HEK293T (cell line): ENCODE data around the gene TMEM183A.

Experiments used
- CTCF ChIA-PET: fragments of 350-600 bp; formaldehyde crosslinking; extraction: SDS; loops from one replicate; lab custom pipeline; 2021; ENCODE audit warnings: antibody characterized with exemption, inconsistent platforms; lab: Yijun Ruan, JAX
- POLR2A ChIA-PET: fragments of 350-600 bp; formaldehyde crosslinking; extraction: SDS; loops from one replicate; lab custom pipeline; 2020; ENCODE audit warnings: antibody characterized with exemption, inconsistent platforms; lab: Yijun Ruan, JAX
- DNase-seq: peaks from one replicate; pipeline ENCODE4 v3.0.0; 2012; ENCODE audit warnings: mixed read lengths; ENCODE audit errors: extremely low spot score
- ARNT ChIP-seq: fragments of 450-650 bp; IDR thresholded peaks from 2 replicates; pipeline ENCODE4 v1.6.1; 2017; ENCODE audit warnings: mild to moderate bottlenecking
- BHLHE40 ChIP-seq: fragments of 450-650 bp; IDR thresholded peaks from 2 replicates; pipeline ENCODE4 v1.6.1; 2016; ENCODE audit warnings: mild to moderate bottlenecking, moderate library complexity, borderline replicate concordance
- CTBP1 ChIP-seq: fragments of 450-650 bp; IDR thresholded peaks from 2 replicates; pipeline ENCODE4 v1.6.1; 2016; ENCODE audit warnings: borderline replicate concordance
- ELF4 ChIP-seq: fragments of 450-650 bp; IDR thresholded peaks from 2 replicates; pipeline ENCODE4 v1.6.1; 2017; ENCODE audit warnings: antibody characterized with exemption
- FOXA1 ChIP-seq: fragments of 450-650 bp; IDR thresholded peaks from 2 replicates; pipeline ENCODE4 v1.6.1; 2016; ENCODE audit warnings: mild to moderate bottlenecking
- FOXK2 ChIP-seq: fragments of 450-650 bp; IDR thresholded peaks from 2 replicates; pipeline ENCODE4 v1.6.1; 2016; ENCODE audit warnings: mild to moderate bottlenecking
- FOXM1 ChIP-seq: fragments of 450-650 bp; IDR thresholded peaks from 2 replicates; pipeline ENCODE4 v1.6.1; 2017; ENCODE audit warnings: mild to moderate bottlenecking, borderline replicate concordance
- HDGF ChIP-seq: fragments of 450-650 bp; IDR thresholded peaks from 2 replicates; pipeline ENCODE4 v1.6.1; 2017; ENCODE audit warnings: antibody characterized with exemption, borderline replicate concordance
- L3MBTL2 ChIP-seq: fragments of 450-650 bp; conservative IDR thresholded peaks from 2 replicates; pipeline ENCODE4 v1.6.1; 2016; ENCODE audit warnings: mild to moderate bottlenecking
- LEF1 ChIP-seq: fragments of 450-650 bp; IDR thresholded peaks from 2 replicates; pipeline ENCODE4 v1.6.1; 2017; ENCODE audit warnings: mild to moderate bottlenecking, borderline replicate concordance
- NFRKB ChIP-seq: fragments of 450-650 bp; IDR thresholded peaks from 2 replicates; pipeline ENCODE4 v1.6.1; 2016; ENCODE audit warnings: mild to moderate bottlenecking, moderate library complexity
- PKNOX1 ChIP-seq: fragments of 450-650 bp; IDR thresholded peaks from 2 replicates; pipeline ENCODE4 v1.6.1; 2016
- SP1 ChIP-seq: fragments of 450-650 bp; IDR thresholded peaks from 2 replicates; pipeline ENCODE4 v1.6.1; 2017
- SUZ12 ChIP-seq: fragments of 450-650 bp; IDR thresholded peaks from 2 replicates; pipeline ENCODE4 v1.6.1; 2016; ENCODE audit warnings: mild to moderate bottlenecking
- TARDBP ChIP-seq: fragments of 450-650 bp; IDR thresholded peaks from 2 replicates; pipeline ENCODE4 v1.6.1; 2016
- ZNF384 ChIP-seq: fragments of 450-650 bp; IDR thresholded peaks from 2 replicates; pipeline ENCODE4 v1.6.1; 2016

Gene TMEM183A

DNA sequence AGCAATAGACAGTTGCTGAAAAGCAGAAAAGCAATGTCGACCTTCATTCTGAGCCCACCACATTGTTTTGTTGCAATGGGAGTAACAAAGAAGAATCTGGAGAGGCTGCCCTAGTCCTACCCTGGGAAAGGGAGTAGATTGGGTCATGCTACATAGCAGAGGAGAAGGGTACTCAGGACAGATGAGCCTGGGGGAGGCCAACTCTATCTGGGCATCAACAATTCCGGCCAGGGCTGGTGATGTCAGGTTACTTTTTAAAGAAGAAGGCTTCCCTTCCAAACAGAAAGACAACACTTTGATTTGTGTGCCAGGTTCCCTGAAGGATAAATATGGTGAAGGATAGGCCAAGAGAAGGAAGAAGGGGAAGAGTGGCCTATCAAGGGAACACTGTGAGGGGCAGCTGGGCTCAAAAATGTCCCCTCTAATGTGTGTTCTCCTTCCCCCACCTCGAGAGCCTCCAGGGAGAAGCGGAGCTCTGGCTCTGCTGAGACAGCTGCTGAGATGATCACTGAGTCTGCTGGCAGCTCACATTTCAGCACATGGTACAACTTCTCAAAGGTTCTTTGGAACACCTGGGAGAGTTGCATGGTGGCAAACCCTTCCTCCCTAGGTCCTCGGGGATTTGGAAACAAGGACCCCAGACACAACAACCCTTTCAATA, 45.8 kb upstream of the TMEM183A start:
- POLR2A ChIA-PET, result no interaction called here
- no peak for DNase-seq
- TF ChIP-seq L3MBTL2 (no peak), HDGF (no peak), BHLHE40 (no peak), FOXA1 (no peak), LEF1 (no peak), ARNT (no peak), FOXM1 (no peak), ELF4 (no peak), NFRKB (no peak), FOXK2 (no peak), SUZ12 (no peak), CTBP1 (no peak), TARDBP (no peak), ZNF384 (no peak), PKNOX1 (no peak), SP1 (no peak)
- CTCF ChIA-PET, result no interaction called here

DNA sequence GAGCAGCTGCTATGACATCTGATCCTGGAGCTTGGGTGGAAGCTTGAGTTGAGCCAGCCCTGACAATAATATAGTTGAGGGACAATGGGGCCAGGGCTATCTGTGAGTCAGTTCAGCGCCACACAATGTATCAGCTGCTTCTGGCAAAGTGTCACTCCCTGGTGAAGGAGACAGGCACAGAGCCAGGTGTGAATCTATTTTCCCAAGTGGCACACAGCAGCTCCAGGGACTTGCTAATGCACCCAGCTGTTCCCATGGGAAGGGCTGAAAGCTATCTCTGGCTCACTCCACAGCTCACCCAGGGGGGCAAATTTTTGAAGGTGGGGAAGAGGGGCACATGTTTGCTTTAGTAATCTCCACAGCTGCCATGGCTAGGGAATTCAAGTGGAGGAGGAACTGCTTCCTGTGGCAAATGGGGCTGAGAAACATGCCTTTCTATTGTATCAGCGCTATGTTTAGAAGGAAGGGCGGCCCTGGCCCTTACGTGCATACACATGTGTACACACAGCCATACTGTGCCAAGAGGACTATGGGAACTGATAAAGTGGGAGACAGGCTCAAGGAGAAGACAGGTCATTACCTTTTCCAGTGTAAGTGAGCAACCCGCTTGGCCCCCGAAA, 42.3 kb upstream of the TMEM183A start:
- POLR2A ChIA-PET, result no interaction called here
- no peak for TF ChIP-seq CTBP1
- TF ChIP-seq SP1, result no peak
- TF ChIP-seq FOXM1, result no peak
- no peak for TF ChIP-seq ARNT
- TF ChIP-seq ELF4, result no peak
- TF ChIP-seq TARDBP, result no peak
- no peak for DNase-seq
- CTCF ChIA-PET, result no interaction called here

GRCh38 chr1:202965422-202965821, 41.8 kb upstream of the TMEM183A start:
- TF ChIP-seq PKNOX1, result no peak
- no peak for TF ChIP-seq FOXK2
- TF ChIP-seq BHLHE40, result no peak
- no peak for TF ChIP-seq NFRKB
- no peak for TF ChIP-seq TARDBP
- TF ChIP-seq ARNT, result no peak
- no peak for TF ChIP-seq SUZ12
- TF ChIP-seq CTBP1, result no peak
- TF ChIP-seq ELF4, result no peak
- CTCF ChIA-PET, result no interaction called here
- POLR2A ChIA-PET, result no interaction called here
- no peak for DNase-seq

- DNase-seq, result no peak
- no peak for TF ChIP-seq TARDBP
- TF ChIP-seq HDGF, result no peak
- TF ChIP-seq BHLHE40, result no peak
- POLR2A ChIA-PET, result no interaction called here
- CTCF ChIA-PET, result no interaction called here
Observed at GRCh38 chr1:202966006-202966898, 40.9 kb upstream of the TMEM183A start.

GRCh38 chr1:202967684-202968281, 39.4 kb upstream of the TMEM183A start:
- no peak for DNase-seq
- ChIA-PET POLR2A (interaction anchor here (1.1 to 1.5 kb wide), 4 partner anchors 8 to 39 kb away, joined by 3 to 8 read pairs (median 4); partner anchors contain the start of gene TMEM183A), CTCF (interaction anchor here (0.5 to 1.0 kb wide), 6 partner anchors 8 to 347 kb away, joined by 3 to 6 read pairs (median 4); no protein-coding TSS in a partner anchor)
- TF ChIP-seq L3MBTL2, result no peak
- TF ChIP-seq PKNOX1, result no peak
- no peak for TF ChIP-seq TARDBP
- TF ChIP-seq HDGF, result no peak
- TF ChIP-seq FOXK2, result no peak
- no peak for TF ChIP-seq ELF4
- TF ChIP-seq FOXM1, result no peak
- TF ChIP-seq LEF1, result no peak
- no peak for TF ChIP-seq FOXA1
- no peak for TF ChIP-seq SUZ12
